LHCN-M2 (cell line): Measurements from ENCODE around the gene CHCHD2. TPM values are rescaled to one million over a fixed set of nuclear protein-coding genes. Genes with fewer than 3 reads are reported as not detected.
"Not testable (repeated sequence)": the region's sequence is repeated elsewhere in the genome, so short reads cannot be mapped to it uniquely, and the experiment has no call there.

ENCODE experiments used
- DNase-seq: peaks from one replicate; pipeline ENCODE4 v3.0.0-alpha.2; 2012; ENCODE audit warnings: low read depth
- polyA plus RNA-seq: library from polyadenylated mRNA; unstranded; fragments of >200 nt; gene quantifications from one replicate; pipeline ENCODE4 v1.2.1, GENCODE V29; 2012; ENCODE audit warnings: missing spikeins
- total RNA-seq: library from RNA; depleted of rRNA; stranded (reverse); fragments of >200 nt; gene quantifications from 2 replicates; pipeline ENCODE4 v1.2.3, GENCODE V29; 2014; rRNA removed

The CHCHD2 gene, protein sequence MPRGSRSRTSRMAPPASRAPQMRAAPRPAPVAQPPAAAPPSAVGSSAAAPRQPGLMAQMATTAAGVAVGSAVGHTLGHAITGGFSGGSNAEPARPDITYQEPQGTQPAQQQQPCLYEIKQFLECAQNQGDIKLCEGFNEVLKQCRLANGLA
- 641 and 683 TPM in 2 replicates for total RNA-seq
- polyA plus RNA-seq = 700 TPM

DNA sequence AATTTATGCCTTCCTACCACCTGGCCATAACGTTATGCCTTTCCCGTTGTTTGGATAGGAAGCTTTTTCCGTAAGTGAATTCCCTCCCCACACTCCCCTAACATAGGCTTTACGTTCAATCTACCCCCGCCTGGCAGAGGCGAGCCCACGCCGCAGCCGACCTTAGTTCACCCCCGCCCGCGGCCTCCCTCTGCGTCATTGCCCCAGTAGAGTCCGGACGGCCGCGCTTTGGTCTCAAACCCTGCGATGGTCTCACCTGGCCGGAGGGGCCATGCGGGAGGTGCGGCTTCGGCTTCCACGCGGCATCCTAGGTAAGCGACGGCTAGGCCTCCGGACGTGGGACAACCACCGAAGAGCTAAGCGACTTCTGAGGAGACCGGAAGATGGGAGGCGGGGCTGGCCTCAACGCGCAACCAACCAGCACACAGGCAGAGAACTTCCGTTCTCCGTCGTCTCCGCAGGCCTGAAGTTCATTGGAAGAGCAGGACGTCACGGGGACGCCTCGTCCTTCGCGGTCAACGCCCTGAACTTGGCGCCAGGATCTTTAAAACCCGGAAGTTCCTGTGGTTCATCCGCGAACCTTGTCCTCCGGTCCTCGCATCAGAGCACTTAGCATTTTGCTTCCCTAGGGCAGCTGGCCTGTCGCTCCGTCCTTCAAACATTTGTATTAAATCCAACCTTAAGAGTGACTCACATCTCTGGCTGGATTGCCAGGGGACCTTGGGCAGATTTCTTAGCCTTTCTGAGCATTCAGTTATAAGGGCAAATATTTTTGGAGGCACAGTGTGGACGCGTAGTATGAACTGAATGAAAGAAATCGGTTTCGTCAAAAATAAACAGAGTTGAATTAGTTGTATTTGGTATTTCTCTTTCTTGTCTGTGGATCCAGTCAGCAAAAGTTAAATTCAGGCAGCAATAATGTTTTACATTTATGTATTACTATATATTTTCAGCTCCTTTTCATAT is at the start of gene CHCHD2:
CHCHD2 (minus strand) TSS at position 369 of the 966 bp plus-strand sequence; CDS start at position 306, 63 bp downstream.
- DNase-seq = peak; percentile 100

DNA sequence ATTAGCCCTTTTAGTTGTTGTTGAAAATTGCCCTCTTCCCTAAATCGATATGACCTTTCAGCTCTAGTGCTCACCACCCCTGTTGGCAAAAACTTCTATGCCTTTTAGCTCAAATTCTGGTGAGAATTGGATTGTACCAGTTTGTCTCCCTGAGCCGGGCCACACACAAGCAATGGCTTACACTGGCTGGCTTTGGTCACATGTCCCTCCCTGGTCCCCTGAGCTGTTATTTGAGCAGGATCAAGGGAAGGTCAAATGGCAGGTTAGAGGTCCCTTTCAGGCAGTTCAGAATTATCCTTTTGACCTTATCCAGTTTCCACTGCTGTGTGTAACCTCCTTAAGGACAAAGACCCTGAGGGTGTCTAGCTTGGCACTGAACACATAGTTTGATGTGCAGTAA is 24.8 kb upstream of the CHCHD2 start:
- not testable (repeated sequence) for DNase-seq

DNA sequence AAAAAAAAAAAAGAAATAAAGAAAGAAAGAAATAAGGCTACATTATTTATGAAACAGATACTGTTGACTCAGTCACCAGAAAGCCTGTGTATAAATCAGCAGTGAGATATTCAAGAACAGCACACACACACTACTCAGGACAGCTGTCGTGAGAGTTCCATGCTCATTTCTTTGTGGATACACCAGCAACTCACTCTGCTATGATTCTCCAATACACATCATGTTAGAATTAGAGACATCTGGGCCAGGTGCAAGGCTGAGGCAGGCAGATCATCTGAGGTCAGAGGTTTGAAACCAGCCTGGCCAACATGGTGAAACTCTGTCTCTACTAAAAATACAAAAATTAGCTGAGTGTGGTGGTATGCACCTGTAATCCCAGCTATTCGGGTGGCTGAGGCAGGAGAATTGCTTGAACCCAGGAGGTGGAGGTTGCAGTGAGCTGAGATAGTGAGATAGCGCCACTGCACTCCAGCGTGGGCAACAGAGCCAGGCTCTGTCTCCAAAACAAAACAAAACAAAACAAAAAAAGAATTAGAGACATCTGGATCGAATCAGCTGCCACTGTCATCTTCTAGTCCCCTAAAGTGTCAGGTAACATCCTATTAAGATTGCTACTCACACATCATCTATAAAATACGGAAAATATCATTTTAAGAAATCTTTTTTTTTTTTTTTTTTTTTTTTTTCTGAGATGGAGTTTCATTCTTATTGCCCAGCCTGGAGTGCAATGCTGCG is 21.1 kb upstream of the CHCHD2 start:
- peak; percentile 17 for DNase-seq

DNA sequence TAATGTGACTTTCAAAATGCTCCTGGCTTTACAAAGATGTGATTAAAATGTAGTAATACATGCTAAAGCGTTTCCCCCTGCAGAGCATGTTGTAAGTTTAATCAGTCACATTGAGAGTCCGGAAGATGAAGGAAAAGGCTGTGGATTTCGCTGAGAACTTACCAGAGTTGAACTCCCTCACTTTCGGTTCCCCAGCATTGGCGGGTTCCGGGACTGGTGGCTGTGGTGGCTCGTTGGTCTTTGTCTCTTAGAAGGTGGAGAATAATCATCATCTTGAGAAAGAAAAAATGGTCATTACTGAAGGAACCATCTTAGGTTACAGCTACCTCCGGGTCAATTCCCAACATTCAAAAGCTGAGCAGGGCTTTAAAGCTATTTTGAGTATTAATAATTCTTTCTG is 19.6 kb upstream of the CHCHD2 start:
- DNase-seq = no peak

DNA sequence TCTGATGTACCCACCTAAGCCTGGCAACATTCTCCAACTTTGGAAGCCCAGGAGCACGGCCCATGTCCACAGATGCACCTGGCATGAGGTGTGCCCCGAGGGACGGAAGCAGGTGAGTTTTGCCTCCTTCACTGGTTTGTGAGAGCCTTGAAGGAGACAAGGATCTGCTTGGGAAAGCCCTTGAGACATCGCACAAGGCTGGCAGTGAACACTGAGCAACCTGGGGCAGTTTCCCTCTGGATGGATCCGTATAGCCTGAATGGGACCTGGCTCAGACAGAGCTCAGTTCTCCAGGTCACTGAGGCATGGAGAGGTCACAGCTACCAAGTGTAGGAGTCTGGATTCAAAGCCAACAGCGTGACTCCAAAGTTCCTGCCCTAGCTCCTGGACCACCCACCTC is 18.7 kb upstream of the CHCHD2 start:
- DNase-seq = no peak

DNA sequence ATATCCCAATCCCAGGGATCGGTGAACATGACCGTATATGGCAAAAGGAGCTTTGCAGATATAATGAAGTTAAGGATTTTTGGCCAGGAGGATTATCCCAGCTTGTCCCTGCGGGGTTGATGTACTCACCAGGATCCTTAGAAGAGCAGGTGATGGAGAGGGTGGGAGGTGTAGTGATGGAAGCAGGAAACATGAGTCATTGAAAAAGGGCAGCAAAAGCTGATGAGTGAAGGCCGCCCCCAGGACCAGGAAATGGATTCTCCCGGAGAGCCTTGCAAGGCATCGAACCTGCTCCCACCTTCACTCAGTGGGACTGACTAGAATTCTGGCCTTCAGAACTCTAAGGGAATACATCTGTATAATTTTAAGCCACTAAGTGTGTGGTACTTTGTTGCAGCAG is 15.2 kb upstream of the CHCHD2 start:
- DNase-seq = no peak

DNA sequence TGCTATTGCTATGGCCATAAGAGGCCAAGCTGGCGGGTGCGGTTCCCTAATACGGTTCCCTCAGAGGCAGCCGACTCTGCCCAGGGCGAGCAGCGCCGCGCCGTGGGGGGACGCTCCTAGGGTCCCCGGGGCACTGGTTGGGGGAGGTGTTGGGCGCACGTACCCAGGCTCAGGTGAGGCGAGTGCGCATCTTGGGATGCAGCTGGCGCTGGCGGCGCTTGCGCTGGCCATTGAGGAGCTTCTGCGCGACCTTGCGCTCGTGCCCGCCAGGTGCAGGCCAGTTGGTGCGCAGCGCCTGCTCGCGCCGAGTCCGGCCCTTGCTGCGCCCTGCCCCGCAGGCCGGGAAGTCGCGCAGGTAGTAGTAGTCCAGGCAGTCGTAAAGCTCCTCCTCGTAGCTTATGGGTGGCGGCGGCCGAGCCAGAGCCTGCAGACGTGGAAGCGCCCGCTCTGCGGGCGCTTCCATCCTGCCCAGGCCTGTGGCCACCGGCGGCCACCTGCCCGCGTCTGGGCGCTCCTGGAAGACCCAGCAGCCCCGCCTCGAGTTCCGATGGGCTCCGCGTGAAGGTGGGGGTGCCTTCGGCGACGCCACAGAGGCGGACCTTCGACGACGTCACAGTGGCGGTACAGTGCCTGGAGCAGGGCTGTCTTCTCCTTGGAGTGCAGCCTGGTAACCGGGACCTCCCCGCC is 9.7 kb upstream of the CHCHD2 start, which contains the start of gene NUPR2:
NUPR2 (minus strand) TSS at position 566 of the 687 bp plus-strand sequence; CDS start at position 463, 103 bp downstream.
- no peak for DNase-seq

DNA sequence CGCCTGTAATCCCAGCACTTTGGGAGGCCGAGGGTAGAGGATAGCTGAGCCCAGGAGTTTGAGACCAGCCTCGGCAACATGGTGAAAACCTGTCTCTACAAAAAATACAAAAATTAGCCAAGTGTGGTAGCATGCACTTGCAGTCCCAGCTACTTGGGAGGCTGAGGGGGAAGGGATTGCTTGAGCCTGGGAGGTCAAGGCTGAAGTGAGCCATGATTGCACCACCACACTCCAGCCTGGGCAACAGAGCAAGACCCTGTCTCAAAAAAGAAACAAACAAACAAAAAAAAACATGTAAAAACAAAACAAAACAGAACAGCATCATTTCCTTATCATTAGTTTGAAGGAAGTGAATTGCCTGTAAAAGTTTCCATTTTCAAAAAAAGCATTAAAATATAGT is 6.0 kb upstream of the CHCHD2 start:
- DNase-seq = not testable (repeated sequence)

DNA sequence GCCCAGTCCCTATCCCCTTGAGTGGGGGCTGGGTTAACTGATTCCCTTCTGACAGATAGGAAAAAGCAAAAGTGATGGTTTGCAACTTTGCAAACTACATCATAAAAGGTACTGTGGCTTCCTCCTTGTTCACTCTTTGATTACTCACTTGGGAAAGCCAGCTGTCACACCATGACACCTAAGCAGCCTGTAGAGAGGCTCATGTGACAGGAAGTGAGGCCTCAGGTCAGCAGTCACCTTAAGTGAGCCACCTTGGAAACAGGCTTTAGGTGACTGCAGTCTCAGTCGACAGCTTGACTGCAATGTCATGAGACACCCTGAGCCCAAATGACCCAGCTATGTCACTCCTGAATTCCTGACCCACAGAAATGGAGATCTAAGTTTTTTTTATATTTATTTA is 4.3 kb upstream of the CHCHD2 start:
- DNase-seq = no peak

DNA sequence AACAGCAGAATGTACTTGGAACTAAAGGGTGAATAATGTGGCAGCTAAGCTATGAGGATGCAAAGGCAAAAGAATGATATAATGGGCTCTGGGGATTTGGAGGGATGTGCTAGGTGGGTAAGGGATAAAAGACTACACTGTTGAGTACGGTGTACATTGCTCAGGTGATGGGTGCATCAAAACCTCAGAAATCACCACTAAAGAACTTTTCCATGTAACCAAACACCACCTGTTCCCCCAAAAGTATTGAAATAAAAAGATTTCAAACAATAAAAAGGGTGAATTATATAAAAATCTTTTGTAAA is 1.6 kb upstream of the CHCHD2 start:
- DNase-seq = no peak

DNA sequence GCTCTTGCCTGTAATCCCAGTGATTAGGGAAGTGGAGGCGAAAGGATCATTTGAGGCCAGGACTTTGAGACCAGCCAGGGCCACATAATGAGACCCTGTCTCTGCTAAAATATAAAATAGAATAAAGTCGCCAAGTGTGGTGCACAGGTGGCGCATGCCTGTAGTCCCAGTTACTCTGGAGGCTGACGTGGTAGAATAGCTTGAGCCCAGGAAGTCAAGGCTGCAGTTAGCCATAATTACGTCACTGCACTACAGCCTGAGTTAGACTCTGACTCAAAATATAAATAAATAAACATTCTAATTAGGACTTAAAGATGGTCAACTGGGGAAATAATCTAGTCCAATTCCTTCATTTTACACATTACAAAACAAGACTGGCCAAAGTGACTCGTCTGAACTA is 768 bp downstream of the CHCHD2 start:
- peak; percentile 74 for DNase-seq

DNA sequence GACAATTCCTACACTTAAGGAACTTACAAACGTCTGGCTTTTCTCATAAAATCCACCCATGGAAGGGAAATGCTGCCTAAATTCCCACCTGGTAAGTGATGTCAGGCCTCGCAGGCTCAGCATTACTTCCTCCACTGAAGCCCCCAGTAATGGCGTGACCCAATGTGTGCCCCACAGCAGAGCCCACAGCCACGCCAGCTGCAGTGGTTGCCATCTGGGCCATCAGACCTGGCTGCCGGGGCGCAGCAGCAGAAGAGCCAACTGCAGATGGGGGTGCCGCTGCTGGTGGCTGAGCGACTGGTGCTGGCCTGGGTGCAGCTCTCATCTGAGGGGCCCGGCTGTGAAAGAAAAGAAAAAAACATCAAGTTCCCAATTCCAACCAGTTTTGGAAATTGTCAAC is 2.1 kb downstream of the CHCHD2 start:
- not testable (repeated sequence) for DNase-seq

DNA sequence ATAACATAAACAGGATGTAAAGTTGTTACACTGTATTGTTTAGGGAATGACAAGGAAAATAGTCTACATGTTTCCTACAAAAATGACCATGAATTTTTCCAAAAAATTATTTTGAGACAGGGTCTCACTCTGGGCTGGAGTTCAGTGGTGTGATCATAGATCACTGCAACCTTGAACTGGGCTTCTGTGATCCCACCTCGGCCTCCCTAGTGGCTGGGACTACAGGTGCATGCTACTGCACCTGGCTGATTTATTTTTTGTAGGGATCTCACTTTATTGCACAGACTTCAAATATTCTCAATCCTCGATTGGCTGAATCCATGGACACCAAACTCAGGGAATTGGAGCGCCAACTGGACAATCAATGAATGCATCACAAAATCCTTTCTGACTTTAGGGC is 6.6 kb downstream of the CHCHD2 start:
- no peak for DNase-seq

DNA sequence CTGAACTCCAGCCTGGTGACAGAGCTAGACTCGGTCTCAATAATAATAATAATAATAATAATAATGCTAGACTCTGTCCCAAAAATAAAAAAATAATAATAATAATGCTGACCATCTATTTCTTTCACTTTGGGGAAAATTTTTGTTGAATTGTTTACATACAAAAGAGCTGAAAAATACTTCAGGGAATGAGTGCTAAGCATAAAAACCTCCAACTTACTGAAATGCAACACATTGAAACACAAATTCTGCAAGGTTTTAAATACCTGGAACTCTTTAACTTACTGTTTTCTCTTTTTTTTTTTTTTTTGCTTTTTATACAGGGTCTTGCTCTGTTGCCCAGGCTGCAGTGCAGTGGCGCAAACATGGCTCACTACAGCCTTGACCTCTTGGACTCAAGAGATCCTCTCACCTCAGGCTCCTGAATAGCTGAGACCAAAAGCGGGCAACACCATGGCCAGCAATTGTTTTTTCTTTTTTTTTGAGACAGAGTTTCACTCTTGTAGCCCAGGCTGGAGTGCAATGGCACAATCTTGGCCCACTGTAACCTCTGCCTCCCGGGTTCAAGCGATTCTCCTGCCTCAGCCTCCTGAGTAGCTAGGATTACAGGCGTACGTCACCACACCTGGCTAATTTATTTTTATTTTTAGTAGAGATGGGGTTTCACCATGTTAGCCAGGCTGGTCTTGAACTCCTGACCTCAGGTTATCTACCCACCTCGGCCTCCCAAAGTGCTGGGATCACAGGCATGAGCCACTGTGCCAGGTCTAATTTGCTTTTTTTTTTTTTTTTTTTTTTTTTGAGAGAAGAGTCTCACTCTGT is 7.9 kb downstream of the CHCHD2 start:
- DNase-seq = not testable (repeated sequence)

DNA sequence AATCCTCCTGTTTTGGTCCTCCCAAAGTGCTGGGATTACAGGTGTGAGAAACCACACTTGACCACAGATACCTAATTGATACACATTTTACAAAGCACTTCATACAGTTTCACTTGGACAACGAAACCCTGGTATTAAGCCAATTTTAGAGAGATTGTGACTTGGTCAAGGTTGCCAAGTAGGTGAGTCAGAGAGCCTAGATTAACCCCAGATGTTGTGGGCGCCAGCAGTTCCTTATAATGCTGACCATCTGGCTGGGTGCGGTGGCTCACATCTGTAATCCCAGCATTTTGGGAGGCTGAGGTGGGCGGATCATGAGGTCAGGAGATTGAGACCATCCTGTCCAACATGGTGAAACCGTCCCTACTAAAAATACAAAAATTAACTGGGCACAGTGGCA is 8.6 kb downstream of the CHCHD2 start:
- DNase-seq = peak; percentile 73

DNA sequence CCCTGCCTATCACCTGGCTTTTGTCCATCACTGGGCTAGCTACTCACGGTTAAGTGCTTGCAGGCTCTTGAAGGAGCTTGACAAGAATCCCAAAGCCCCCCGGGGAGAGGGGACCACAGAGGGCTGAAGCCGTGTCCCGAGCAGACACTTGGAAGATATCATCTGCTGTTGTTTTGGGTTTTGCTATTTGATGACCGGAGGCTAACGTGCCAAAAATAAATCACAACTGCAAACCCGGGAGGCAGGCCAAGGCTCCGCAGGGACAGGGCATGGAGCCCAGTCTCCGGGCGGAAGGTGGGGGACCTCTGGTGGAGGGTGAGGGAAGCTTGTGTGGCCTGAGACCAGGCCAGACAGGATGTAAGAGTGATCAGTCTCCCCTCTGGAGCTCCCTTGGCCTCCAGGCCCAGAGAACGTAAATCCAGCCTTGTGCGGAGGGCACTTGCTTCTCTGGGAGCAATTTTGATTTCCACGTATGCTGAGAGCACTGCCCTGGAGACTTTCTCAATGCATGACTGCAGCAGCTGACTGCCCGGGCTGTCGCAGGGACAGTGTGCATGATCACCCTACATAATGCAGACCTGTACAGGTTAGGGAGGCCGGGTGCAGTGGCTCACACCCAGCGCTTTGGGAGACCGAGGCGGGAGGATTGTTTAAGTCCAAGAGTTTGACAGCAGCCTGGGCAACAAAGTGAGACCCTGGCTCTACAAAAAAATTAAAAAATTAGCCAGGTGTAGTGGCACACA is 13.3 kb downstream of the CHCHD2 start, which contains the start of gene PHKG1:
PHKG1 (minus strand) TSS at position 164 of the 743 bp plus-strand sequence. CDS start 4,011 bp downstream, outside the sequence.
- DNase-seq = peak; percentile 83

DNA sequence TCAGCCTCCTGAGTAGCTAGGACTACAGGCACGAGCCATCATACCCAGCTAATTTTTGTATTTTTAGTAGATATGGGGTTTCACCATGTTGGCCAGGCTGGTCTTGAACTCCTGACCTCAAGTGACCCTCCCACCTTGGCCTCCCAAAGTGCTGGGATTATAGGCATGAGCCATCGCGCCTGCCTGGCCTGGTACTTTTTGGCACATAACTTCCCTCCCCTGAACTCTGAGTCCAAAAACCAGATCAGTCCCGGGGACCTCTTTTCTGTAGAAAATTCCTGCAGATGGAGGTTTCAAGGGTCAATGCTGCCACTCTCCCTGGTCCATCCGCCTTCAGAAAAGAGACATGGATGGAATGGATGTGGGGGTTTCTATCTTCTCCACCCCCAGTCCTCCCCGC is 13.9 kb downstream of the CHCHD2 start:
- DNase-seq = not testable (repeated sequence)

DNA sequence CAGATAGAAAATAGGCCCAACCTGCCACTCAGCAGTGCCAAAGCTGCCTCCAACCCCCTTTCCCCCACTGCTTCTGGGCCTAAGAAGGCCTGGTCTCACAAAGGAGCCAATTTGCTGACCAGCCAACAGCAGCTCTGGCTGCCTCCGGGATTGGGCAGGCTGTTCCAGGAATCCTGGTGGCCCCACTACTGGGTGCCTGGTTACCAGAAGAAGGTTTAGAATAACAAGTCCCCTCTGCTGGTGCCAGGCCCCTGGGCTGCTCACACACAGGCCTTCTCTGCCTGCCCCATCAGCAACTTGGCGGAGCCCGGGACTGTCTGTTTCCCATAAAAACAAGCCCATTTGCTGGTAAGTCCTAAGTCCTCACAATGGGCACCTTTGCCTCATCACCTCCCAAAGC is 14.7 kb downstream of the CHCHD2 start:
- no peak for DNase-seq

DNA sequence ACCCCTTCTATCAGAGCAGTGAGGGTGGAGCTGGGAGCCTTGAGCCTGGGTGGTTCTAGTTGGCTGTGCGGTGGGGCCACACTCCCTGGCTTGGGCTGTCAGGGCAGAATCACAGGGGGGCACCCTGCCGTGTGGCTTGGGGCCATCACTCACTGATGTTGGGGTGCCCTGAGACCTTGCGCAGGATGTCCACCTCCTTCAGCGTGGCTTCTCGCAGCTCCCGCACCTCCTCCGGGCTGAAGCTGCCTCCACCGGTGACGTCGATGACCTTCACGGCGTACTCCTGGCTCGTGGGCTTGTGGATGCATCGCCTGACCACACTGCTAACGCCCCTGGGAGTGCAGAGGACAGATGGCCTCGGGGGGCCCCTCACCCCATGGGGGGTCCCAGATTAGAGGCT is 18.8 kb downstream of the CHCHD2 start:
- DNase-seq = no peak

DNA sequence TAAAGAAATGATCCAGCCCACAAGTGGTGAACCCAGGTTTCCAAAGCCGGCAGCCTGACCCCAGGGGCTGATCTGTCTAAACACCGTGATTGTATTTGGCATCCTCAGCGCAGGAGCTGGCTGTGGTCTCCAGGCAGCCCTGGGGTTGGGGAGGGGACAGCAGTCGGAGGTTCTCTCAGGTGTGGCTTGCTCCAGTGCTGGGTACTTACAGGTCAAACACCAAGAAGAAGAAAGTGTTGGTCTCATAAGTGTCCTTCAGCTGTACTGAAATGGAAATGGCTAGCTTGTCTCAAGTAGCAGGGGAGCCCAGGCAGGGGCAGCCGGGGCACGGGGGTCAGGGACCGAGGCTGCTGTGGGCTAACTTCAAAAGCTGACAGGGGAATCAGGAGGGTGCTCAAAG is 19.5 kb downstream of the CHCHD2 start:
- DNase-seq = no peak
